ENCODE results near the gene MYO18A.

Gene MYO18A

DNA sequence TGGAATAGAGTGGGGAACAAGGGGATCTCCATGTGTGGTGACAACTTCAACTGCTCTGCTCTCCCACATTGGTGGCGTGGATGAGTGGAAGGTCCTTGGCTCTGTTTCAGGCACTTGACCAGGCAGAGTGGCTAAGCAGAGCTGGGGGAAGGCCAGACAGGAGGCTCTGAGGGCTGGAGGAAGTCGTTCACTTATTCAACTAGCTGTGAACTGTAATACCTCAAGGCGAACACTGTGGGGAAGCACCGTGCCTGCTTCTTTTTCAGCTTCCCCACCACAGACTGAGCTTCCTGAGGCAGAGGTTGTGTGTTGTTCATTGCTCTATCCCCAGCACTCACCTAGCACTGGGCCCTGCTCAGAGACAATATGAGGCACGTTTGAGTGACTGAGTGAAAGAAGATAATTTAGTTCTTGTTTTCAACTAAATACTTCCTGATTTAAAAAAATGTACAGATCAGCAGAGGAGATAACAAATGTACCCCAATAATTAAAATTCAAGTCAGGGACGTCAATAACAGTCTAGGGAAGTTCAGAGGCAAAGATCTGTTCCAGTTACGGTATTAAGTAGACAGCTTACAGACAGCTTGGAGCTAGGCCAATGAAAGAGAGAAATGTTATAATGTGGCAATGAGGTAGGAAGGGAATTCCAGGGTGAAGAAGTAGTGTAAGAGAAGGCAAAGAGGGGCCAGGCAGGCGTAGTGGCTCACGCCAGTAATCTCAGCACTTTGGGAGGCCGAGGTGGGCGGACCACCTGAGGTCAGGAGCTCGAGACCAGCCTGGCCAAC, 34.7 kb downstream of the MYO18A start:
- peak; percentile 43 to 54 for DNase-seq

DNA sequence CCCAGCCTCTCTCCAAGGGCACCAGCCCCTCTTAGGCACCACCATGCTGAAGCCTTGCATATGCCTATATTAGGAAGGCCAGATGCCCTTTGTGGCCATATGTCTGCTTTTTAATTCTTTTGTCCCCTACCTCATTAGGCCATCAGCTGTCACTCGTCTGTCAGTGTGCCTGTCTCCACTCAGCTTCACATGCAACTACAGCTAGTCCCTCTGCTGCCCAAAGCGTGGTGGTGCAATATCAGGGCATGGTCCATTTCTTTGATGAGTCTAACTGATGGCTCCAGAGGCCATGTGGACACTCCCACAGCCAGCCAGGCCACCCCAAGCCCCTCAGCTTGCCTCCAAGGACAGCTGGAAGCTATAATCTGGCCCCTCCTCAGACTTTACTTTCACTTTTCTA, 36.3 kb downstream of the MYO18A start:
- no peak for DNase-seq

DNA sequence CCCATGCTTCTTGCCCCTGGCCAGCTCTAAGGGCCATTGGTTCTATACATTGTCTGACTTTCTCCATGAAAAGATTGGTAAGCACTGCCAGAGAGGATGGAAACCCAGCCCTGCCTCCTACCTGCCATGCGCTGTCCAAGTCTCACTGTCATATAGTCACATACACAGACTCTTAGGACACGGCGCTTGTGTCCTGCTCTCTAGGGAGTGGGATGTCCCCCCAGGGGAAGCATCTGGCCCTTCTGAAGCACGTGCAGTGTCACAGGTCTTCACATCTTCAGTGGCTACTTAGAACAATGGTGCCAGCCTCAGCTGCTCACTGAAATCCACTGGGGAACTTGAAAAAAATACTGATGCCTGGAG, 38.7 kb downstream of the MYO18A start:
- DNase-seq: no peak

DNA sequence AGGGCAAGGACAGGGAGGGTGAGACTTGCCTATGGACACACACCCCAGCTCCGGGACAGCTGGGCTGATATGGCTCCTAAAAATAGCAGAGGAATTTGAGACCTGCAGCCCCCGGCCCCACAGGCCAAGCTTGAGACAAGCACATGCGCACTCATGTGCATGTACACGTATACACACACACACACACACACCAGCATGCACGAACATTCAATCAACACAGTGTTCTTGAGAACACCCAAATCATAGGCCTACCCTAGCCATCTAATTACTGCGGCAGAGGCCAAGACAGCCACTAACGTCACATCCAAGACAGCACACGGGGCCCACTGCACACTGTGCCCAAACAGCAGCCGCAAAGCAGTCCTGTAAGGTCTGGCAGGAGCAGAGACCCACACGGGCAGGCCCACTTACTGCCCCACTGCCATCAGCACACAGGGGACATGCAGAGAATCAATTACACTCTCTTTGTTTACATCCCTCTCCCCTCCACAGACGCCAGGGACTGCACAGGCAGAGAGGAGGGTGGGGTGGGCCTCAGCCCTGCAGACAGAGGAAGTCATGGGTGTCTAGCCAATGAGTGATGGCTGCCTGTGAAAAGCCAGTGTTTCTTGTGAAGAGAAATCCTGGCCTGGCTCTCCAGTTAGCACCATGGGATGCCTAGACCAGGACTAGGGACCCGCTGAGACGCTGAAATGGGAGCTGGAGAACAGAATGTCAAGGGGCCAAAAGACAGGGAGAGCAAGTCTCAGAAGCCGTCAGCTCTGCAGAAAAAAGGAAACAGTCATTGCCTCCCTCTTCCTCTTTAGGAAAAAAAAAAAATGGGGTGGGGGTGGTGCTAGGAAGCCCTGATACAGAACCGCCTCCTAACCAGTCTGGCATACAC, 39.3 kb downstream of the MYO18A start:
- no peak for DNase-seq

- peak; percentile 75 to 79 for DNase-seq
These were observed 40.1 kb downstream of the MYO18A start for GRCh38 chr17:29140051-29140621.

DNA sequence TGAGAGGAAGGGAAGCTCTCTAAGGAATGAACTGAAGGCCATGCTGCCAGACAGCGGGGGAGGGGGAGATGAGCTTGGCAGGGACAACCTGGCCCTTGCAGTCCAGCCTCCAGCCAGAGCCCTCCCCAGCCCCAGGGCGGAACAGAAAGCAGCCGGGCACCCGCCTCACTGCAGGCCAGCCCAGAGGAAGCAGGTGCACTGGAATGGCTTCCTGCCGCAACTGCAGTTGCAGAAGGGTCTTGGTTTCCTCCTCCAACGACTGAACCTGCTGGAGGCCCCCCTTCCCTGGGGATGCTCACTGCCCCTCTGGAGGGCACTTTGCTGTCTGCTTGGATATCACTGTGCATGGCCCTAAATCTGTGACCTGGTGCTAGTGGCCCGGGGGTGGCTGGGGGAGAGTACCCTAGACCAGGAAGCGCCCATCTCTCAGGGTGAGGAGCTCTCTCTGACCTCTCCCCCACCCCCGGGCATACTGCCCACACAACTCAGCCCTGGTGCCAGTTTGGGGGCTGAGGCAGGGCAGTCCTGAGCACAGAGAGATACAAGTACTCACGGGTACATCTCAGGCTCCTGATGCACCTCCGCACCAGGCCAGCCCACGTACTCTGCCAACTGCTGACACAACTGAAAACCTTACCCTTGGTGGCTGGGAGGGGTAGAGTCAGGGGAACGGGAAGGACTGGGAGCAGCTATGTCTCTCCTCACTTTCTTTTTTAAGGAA, 41.1 kb downstream of the MYO18A start:
- DNase-seq: peak in 1 of 2 donors; percentile 36

- peak; percentile 54 to 57 for DNase-seq
These were observed 41.8 kb downstream of the MYO18A start for GRCh38 chr17:29138184-29138955.

DNA sequence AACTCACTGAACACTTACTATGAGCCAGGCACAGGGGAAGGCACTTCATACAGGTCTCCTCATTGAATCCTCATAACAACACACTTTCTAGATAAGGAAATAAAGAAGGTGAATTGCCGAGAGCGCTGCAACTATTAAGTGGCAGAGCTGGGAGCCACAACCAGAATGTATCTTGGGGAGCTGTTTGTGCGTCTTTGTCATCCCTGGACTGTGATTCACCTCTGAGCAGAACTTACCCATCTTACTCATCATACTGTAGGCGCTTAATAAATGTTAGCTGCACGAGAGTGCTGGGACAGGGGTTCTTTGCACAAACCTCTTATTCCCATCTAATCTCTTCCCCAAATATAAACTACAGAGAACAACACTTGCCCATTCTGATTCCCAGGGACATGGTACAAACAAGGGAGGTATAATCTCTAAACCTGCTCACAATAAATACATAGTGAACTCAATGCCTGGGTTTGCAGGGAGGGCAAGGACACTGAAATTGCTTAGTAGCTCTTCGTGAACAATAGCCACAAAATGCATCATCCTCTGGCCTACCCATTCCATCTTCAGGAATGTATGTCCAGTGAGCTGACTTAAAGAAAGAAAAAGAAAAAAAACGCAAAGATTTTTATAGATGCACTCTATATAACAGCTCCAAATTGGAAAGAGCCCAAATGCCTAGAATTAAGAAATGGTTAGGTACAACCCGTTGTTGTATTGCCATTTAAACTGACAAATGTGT, 43.0 kb downstream of the MYO18A start:
- peak in 1 of 2 donors; percentile 30 for DNase-seq

DNA sequence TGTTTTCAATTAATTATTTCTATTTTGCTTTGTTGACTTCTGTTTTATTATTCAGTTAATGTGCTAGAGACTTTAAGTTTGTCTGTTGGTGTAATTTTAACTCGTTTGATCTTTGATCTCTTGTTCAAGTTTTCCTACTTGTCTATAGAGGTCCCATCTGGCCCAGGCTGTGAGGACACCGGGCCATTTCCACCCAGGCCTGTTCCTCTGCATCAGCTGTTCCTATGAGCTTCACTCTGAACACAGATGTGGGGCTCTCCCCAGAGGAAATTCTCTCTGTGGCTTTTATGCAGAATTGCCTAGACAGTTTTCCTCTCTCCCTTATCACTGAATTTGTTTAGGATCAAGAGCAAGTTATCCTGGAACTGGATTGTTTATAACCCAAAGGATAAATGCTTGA, 44.7 kb downstream of the MYO18A start:
- DNase-seq: no peak

GRCh38 chr17:29133121-29133713, 47.0 kb downstream of the MYO18A start:
- no peak for DNase-seq

GRCh38 chr17:29131814-29132682, 48.1 kb downstream of the MYO18A start:
- DNase-seq: no peak

- no peak for DNase-seq
These were observed 50.5 kb downstream of the MYO18A start for GRCh38 chr17:29129731-29130130.

DNA sequence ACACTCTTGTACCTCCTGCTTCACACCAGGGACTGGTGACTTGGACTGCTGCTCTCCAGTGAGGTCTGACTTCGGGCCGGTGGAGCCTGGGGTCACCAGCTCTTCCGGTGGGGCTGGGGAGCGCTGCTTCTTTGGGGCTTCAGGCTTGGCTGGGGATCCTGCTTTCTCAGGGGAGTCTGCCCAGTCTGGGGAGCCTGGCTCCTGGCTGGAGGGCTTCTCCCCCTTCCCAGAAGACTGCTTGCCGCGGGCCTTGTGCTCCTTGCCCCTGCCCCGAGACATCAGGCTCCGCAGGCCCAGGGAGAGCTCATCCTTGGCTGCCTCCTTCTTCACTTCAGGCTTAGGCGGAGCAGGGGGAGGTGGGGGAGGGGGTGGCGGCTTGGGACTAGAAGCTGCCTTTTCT, 52.4 kb downstream of the MYO18A start:
- DNase-seq: no peak

DNA sequence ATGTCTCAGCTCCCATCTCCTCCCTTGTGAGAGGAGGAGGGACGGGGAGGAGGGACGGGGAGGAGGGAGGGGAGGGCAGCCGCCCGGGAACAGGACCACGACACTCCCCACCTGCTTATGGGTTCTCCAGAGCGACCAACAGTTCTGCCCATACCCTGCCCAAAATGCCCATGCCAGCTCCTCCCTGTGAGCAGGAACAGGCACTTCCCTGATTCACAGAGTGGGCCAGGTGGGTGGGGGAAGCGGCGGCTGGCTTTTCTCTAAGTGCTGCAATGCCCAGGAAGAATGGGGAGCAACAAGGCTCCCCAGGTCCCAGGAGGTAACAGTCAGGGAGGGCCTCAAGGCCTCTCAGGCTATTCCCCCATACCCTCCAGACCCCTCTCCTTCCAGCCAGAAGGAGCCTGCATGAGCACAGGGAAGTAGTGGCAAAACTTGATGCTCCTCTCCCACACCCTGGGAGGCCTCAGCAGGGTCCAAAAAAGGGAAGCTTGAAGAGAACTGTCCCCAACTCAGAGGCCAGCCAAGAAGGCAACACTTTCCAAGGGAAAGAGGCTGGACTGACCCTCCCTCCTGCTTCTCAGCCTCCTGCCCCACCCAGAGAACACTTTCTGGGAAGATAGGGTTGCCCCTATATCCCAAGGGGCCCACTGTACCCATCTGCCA, 53.8 kb downstream of the MYO18A start:
- no peak for DNase-seq

- DNase-seq: no peak
These were observed 54.5 kb downstream of the MYO18A start for GRCh38 chr17:29125651-29126050.

GRCh38 chr17:29124925-29125273, 55.3 kb downstream of the MYO18A start:
- DNase-seq: no peak

DNA sequence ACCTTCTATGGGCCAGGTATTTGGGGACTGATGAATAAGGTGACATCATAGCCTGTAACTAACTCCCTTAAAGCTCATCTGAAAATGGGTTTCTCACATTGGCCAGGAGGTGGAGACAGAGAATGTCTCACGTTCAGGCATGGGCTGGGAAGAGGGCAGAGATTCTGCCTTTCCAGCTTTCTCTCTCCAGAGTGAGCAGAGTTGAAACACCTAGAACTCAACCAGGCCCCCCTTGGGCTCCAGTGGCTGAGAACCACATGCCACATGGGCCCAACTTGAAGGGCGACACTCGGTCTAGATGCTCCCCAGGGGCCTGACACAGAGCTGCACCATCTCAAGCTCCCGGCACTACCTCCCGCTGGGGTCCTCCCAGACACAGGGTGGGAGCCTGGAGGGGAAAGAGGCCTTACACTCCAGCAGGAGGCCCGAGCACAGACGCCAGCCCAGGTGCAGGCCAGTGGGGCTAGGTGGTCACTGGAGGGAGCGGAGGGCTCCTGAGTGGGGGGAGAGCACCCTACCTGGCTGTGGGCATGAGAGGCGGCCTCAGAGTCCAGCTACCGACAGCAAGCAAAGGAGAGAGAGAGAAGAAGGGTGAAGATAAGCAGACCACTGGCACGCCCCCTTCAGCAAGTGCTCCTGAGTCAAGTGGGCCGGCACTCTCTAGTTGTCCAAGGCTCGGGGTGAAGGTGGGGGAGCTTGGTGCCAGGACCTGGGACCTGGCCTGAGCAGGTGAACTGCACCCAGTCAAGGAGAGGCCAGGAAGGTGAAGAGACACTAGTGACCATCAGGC, 55.9 kb downstream of the MYO18A start:
- peak in 1 of 2 donors; percentile 33 for DNase-seq

- no peak for DNase-seq
These were observed 57.1 kb downstream of the MYO18A start for GRCh38 chr17:29123111-29123510.

GRCh38 chr17:29121442-29121841, 58.8 kb downstream of the MYO18A start:
- DNase-seq: no peak
